ENCODE data around the gene HINT3. TPM values are rescaled to one million over a fixed set of nuclear protein-coding genes. Genes with fewer than 3 reads are reported as not detected.

HINT3 gene
- total and polyA plus RNA-seq, 11 donors: 8.1 to 40.0 (median 33.8) TPM

GRCh38 chr6:125943528-125944433, 12.8 kb upstream of the HINT3 start:
- ATAC-seq (no peak), DNase-seq (no peak)
- Histone ChIP-seq H3K4me1 (peaks cover 0 to 53% (median 17%) of the 10 kb centered on the region in 12 donors), H3K9me3 (no peaks in the 10 kb centered on the region), H3K4me3 (no peak overlapping the region), H3K36me3 (no peaks in the 10 kb centered on the region), H3K27me3 (no peaks in the 10 kb centered on the region), H3K27ac (peak overlapping the region in 9 of 12 donors; percentile 1 to 81 (median 53))
- TF ChIP-seq POLR2A (IDR thresholded peaks at IDR 0.05): no peak
- TF ChIP-seq CTCF (IDR thresholded peaks at IDR 0.05): no peak
- intact Hi-C loops (cut with DNase I): no loop called here
- 79 to 86% (median 82%) methylated on average over 4 of the region's 4 CpGs for WGBS, 4 donors

- intact Hi-C loops (cut with DNase I): no loop called here
- Histone ChIP-seq H3K4me3 (no peak overlapping the region), H3K27me3 (no peaks in the 10 kb centered on the region), H3K27ac (peak overlapping the region in 10 of 12 donors; percentile 1 to 81 (median 44)), H3K9me3 (no peaks in the 10 kb centered on the region), H3K36me3 (no peaks in the 10 kb centered on the region), H3K4me1 (peaks cover 0 to 53% (median 17%) of the 10 kb centered on the region in 12 donors)
- DNase-seq (peak; percentile 58 to 77 (median 69)), ATAC-seq (peak; percentile 40 to 90 (median 86))
- WGBS, 4 donors: 22 to 37% (median 35%) methylated on average over 5 of the region's 5 CpGs
- no peak for TF ChIP-seq POLR2A (IDR thresholded peaks at IDR 0.05)
- TF ChIP-seq CTCF (IDR thresholded peaks at IDR 0.05): no peak
Observed at GRCh38 chr6:125944434-125944816, 12.1 kb upstream of the HINT3 start.

GRCh38 chr6:125944896-125945295, 11.7 kb upstream of the HINT3 start:
- intact Hi-C loops (cut with DNase I): no loop called here
- peak overlapping the region in 9 of 12 donors; percentile 23 to 81 (median 53) for H3K27ac ChIP-seq
- H3K4me1 ChIP-seq: peaks cover 0 to 53% (median 17%) of the 10 kb centered on the region in 12 donors

More at GRCh38 chr6:125944896-125945295, 11.7 kb upstream of the HINT3 start:
- ATAC-seq: no peak
- DNase-seq: no peak
- Histone ChIP-seq H3K27me3 (no peaks in the 10 kb centered on the region), H3K36me3 (no peaks in the 10 kb centered on the region), H3K4me3 (no peak overlapping the region), H3K9me3 (no peaks in the 10 kb centered on the region)
- no peak for TF ChIP-seq CTCF (IDR thresholded peaks at IDR 0.05)
- no peak for TF ChIP-seq POLR2A (IDR thresholded peaks at IDR 0.05)
- WGBS, 4 donors: 61 to 68% (median 62%) methylated on average over 1 of the region's 1 CpG

Measured in heart left ventricle (tissue), 16 donors.